Measurements from ENCODE around the gene NOTUM.

Gene NOTUM

GRCh38 chr17:81961087-81961511 lies at the start of gene NOTUM:
NOTUM (minus strand) TSS chr17:81961187; CDS start chr17:81960909, 278 bp downstream.
- DNase-seq (ENCODE audit: low read depth), result no peak

GRCh38 chr17:82009413-82009812 lies 48.4 kb upstream of the NOTUM start:
- no peak for DNase-seq (ENCODE audit: low read depth)

- DNase-seq (ENCODE audit: low read depth), result no peak
Observed at GRCh38 chr17:82008941-82009405, 48.0 kb upstream of the NOTUM start.

- no peak for DNase-seq (ENCODE audit: low read depth)
Observed at GRCh38 chr17:82008258-82008940, 47.4 kb upstream of the NOTUM start.

GRCh38 chr17:82007495-82008257 lies 46.7 kb upstream of the NOTUM start:
- no peak for DNase-seq (ENCODE audit: low read depth)

- DNase-seq (ENCODE audit: low read depth), result no peak
Observed at GRCh38 chr17:82007228-82007494, 46.2 kb upstream of the NOTUM start.

GRCh38 chr17:82006468-82007227 lies 45.7 kb upstream of the NOTUM start:
- DNase-seq (ENCODE audit: low read depth), result no peak

GRCh38 chr17:82005701-82006348 lies 44.8 kb upstream of the NOTUM start:
- no peak for DNase-seq (ENCODE audit: low read depth)

GRCh38 chr17:82004517-82005455 lies 43.8 kb upstream of the NOTUM start:
- no peak for DNase-seq (ENCODE audit: low read depth)

- DNase-seq (ENCODE audit: low read depth), result no peak
Observed at GRCh38 chr17:82003411-82004381, 42.7 kb upstream of the NOTUM start.

- no peak for DNase-seq (ENCODE audit: low read depth)
Observed at GRCh38 chr17:82001571-82002056, 40.6 kb upstream of the NOTUM start.

GRCh38 chr17:82000803-82001570 lies 40.0 kb upstream of the NOTUM start:
- no peak for DNase-seq (ENCODE audit: low read depth)

GRCh38 chr17:81999976-82000802 lies 39.2 kb upstream of the NOTUM start:
- DNase-seq (ENCODE audit: low read depth), result no peak

- no peak for DNase-seq (ENCODE audit: low read depth)
Observed at GRCh38 chr17:81999587-81999975, 38.6 kb upstream of the NOTUM start.

GRCh38 chr17:81998691-81999438 lies 37.9 kb upstream of the NOTUM start:
- DNase-seq (ENCODE audit: low read depth), result no peak

- no peak for DNase-seq (ENCODE audit: low read depth)
Observed at GRCh38 chr17:81998212-81998611, 37.2 kb upstream of the NOTUM start.

- DNase-seq (ENCODE audit: low read depth), result no peak
Observed at GRCh38 chr17:81996757-81997441, 35.9 kb upstream of the NOTUM start.

Measured in stimulated activated CD8-positive, alpha-beta memory T cell treated with anti-CD3 and anti-CD28 coated beads, Interleukin-15, amount 100 ng/mL, for 1 hour (primary cell).